ENCODE results near the gene OXNAD1. TPM values are rescaled to one million over a fixed set of nuclear protein-coding genes. Genes with fewer than 3 reads are reported as not detected.
A peak's percentile ranks its signal among the peaks of the same experiment; 100 is the strongest.

The OXNAD1 gene
- total RNA-seq, 1 experiment from 2014 or later, result 6.6 TPM

GRCh38 chr3:16265455-16265786 lies 409 bp downstream of the OXNAD1 start:
- CTCF ChIA-PET, result interaction anchor here (0.6 kb wide), 1 partner anchor 1018 kb away, joined by 4 read pairs; no protein-coding TSS in a partner anchor
- TF ChIP-seq, protein P1, sequence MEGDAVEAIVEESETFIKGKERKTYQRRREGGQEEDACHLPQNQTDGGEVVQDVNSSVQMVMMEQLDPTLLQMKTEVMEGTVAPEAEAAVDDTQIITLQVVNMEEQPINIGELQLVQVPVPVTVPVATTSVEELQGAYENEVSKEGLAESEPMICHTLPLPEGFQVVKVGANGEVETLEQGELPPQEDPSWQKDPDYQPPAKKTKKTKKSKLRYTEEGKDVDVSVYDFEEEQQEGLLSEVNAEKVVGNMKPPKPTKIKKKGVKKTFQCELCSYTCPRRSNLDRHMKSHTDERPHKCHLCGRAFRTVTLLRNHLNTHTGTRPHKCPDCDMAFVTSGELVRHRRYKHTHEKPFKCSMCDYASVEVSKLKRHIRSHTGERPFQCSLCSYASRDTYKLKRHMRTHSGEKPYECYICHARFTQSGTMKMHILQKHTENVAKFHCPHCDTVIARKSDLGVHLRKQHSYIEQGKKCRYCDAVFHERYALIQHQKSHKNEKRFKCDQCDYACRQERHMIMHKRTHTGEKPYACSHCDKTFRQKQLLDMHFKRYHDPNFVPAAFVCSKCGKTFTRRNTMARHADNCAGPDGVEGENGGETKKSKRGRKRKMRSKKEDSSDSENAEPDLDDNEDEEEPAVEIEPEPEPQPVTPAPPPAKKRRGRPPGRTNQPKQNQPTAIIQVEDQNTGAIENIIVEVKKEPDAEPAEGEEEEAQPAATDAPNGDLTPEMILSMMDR (IDR thresholded peaks at IDR 0.05), result no peak
- TF ChIP-seq POLR2AphosphoS5 (IDR thresholded peaks at IDR 0.05; ENCODE audit: low read depth, low read length) (no peak), SIN3A (IDR thresholded peaks at IDR 0.05; ENCODE audit: borderline replicate concordance, insufficient read depth, low read depth, low read length) (no peak), TCF7L2 (IDR thresholded peaks at IDR 0.05; ENCODE audit: low read depth, low read length) (no peak)
- TF ChIP-seq, protein P2, sequence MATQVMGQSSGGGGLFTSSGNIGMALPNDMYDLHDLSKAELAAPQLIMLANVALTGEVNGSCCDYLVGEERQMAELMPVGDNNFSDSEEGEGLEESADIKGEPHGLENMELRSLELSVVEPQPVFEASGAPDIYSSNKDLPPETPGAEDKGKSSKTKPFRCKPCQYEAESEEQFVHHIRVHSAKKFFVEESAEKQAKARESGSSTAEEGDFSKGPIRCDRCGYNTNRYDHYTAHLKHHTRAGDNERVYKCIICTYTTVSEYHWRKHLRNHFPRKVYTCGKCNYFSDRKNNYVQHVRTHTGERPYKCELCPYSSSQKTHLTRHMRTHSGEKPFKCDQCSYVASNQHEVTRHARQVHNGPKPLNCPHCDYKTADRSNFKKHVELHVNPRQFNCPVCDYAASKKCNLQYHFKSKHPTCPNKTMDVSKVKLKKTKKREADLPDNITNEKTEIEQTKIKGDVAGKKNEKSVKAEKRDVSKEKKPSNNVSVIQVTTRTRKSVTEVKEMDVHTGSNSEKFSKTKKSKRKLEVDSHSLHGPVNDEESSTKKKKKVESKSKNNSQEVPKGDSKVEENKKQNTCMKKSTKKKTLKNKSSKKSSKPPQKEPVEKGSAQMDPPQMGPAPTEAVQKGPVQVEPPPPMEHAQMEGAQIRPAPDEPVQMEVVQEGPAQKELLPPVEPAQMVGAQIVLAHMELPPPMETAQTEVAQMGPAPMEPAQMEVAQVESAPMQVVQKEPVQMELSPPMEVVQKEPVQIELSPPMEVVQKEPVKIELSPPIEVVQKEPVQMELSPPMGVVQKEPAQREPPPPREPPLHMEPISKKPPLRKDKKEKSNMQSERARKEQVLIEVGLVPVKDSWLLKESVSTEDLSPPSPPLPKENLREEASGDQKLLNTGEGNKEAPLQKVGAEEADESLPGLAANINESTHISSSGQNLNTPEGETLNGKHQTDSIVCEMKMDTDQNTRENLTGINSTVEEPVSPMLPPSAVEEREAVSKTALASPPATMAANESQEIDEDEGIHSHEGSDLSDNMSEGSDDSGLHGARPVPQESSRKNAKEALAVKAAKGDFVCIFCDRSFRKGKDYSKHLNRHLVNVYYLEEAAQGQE (IDR thresholded peaks at IDR 0.05; ENCODE audit: insufficient read depth in 1 of 2, low read depth in 2 of 2, low read length in 1 of 2), result no peak
- Histone ChIP-seq H3K27ac (ENCODE audit: low read length) (peak overlapping the region; percentile 89), H3K9me3 (ENCODE audit: control insufficient read depth, insufficient read depth, low read depth, low read length) (no peaks in the 10 kb centered on the region), H3K27me3 (ENCODE audit: control insufficient read depth, insufficient read depth, low read length) (no peaks in the 10 kb centered on the region), H3K36me3 (ENCODE audit: control insufficient read depth, insufficient read depth, low read length) (peaks cover 10% of the 10 kb centered on the region; the same call in 1 of the 2 replicates), H3K4me1 (ENCODE audit: control insufficient read depth, insufficient read depth, low read length) (peaks cover 9% of the 10 kb centered on the region; the same call in 1 of the 2 replicates), H3K4me3 (ENCODE audit: low read depth in 2 of 2, low read length in 2 of 2) (peak overlapping the region; percentile 99)
- POLR2A ChIA-PET, result interaction anchor here (0.7 kb wide), 1 partner anchor 25 kb away, joined by 3 read pairs; no protein-coding TSS in a partner anchor
- in situ Hi-C loops (cut with HindIII; ENCODE audit: low pct_unique_long_range_greater_than_20kb, low sequenced_read_pairs), result no loop called here
- ATAC-seq (no peak), DNase-seq (ENCODE audit: low read depth, low spot score) (no peak)
- intact Hi-C loops (cut with micrococcal nuclease; ENCODE audit: unreplicated experiment), result loop anchor here (5.0 kb wide), 1 partner anchor 287 kb away; no protein-coding TSS in a partner anchor
- TSS peak; percentile 93 for BruUV-seq (replicated peaks)

GRCh38 chr3:16266714-16267113 lies 1.7 kb downstream of the OXNAD1 start:
- Histone ChIP-seq H3K36me3 (ENCODE audit: control insufficient read depth, insufficient read depth, low read length) (peaks cover 10% of the 10 kb centered on the region; the same call in 1 of the 2 replicates), H3K4me3 (ENCODE audit: low read depth in 2 of 2, low read length in 2 of 2) (peak overlapping the region in 1 of 2 experiments; percentile 99; a peak in 2 of 4 replicates), H3K27ac (ENCODE audit: low read length) (no peak overlapping the region), H3K27me3 (ENCODE audit: control insufficient read depth, insufficient read depth, low read length) (no peaks in the 10 kb centered on the region), H3K9me3 (ENCODE audit: control insufficient read depth, insufficient read depth, low read depth, low read length) (no peaks in the 10 kb centered on the region), H3K4me1 (ENCODE audit: control insufficient read depth, insufficient read depth, low read length) (peaks cover 9% of the 10 kb centered on the region; the same call in 1 of the 2 replicates)
- no TSS peak for BruUV-seq (replicated peaks)
- intact Hi-C loops (cut with micrococcal nuclease; ENCODE audit: unreplicated experiment) (loop anchor here (5.0 kb wide), 1 partner anchor 286 kb away; no protein-coding TSS in a partner anchor), in situ Hi-C loops (cut with HindIII; ENCODE audit: low pct_unique_long_range_greater_than_20kb, low sequenced_read_pairs) (no loop called here)
- TF ChIP-seq TCF7L2 (IDR thresholded peaks at IDR 0.05; ENCODE audit: low read depth, low read length), result no peak
- TF ChIP-seq, protein P2 (IDR thresholded peaks at IDR 0.05; ENCODE audit: insufficient read depth in 1 of 2, low read depth in 2 of 2, low read length in 1 of 2), result no peak
- TF ChIP-seq SIN3A (IDR thresholded peaks at IDR 0.05; ENCODE audit: borderline replicate concordance, insufficient read depth, low read depth, low read length), result no peak
- no peak for TF ChIP-seq POLR2AphosphoS5 (IDR thresholded peaks at IDR 0.05; ENCODE audit: low read depth, low read length)
- TF ChIP-seq, protein P1 (IDR thresholded peaks at IDR 0.05), result no peak
- ChIA-PET CTCF (no interaction called here), POLR2A (interaction anchor here (0.6 kb wide), 1 partner anchor 15 kb away, joined by 4 read pairs; no protein-coding TSS in a partner anchor)
- ATAC-seq (no peak), DNase-seq (ENCODE audit: low read depth, low spot score) (no peak)
